ENCODE data around the gene ACVRL1.

- TF ChIP-seq CTCF (IDR thresholded peaks at IDR 0.05) (no peak), EZH2 (IDR thresholded peaks at IDR 0.05; ENCODE audit: borderline replicate concordance, insufficient read depth, low read depth, low read length, poor library complexity, severe bottlenecking) (no peak)
These were observed 37.4 kb downstream of the ACVRL1 start for GRCh38 chr12:51944608-51945233.

Data from B cell (primary cell).